Measurements from ENCODE around the gene MED13L.

DNA sequence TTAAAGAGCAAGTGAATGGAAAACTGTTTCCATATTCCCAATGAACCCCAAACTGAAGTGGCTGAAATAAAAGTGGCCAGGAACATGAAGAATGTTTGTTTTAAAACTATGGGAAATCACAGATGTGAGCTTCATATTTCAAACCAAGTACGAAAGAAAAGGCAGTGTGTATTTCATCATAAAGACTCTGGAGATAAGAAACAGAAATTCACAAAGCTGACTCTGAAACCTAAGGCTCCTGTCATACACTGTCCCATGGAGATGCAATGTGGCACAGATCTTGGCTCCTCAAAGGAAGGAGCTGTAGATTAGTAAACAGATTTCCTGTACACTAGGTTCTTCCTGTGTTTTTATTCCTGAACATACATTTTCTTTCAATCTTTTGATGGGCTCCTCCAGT lies 304.4 kb downstream of the MED13L start:
- no peak for TF ChIP-seq CTCF (IDR thresholded peaks at IDR 0.05)
- TF ChIP-seq POLR2A (IDR thresholded peaks at IDR 0.05): no peak

Data from heart left ventricle (tissue), 13 donors.